CD14-positive monocyte (primary cell): ENCODE data around the gene ALDH3A2. TPM values are rescaled to one million over a fixed set of nuclear protein-coding genes. Genes with fewer than 3 reads are reported as not detected.

Source experiments
- DNase-seq, 3 donors: peaks; one replicate each; pipeline ENCODE4 v3.0.0-alpha.2; 2011 to 2022
- H2AFZ ChIP-seq: 2 replicates; pipeline ENCODE4 v1.6.0; 2012; ENCODE audit warnings: mild to moderate bottlenecking, low read depth, low read length, inconsistent platforms; ENCODE audit not compliant: insufficient read depth, poor library complexity, severe bottlenecking
- H3K27ac ChIP-seq, 2 donors: 1 replicate in 1 of 2; 2 replicates in 1 of 2; pipeline ENCODE4 v1.5.1; 2012 to 2013; ENCODE audit warnings: low read length in 2 of 2, control low read depth in 1 of 2, inconsistent platforms in 1 of 2, low read depth in 1 of 2, mild to moderate bottlenecking in 1 of 2
- H3K27me3 ChIP-seq, 2 donors: one replicate each; pipeline versions ENCODE4 v1.6.0 to v1.6.1; 2011 to 2013; ENCODE audit warnings: low read length in 2 of 2; ENCODE audit not compliant: control insufficient read depth in 2 of 2, insufficient read depth in 2 of 2
- H3K36me3 ChIP-seq, 2 donors: replicated peaks in 1 of 2; 1 replicate in 1 of 2; 2 replicates in 1 of 2; pipeline versions ENCODE4 v1.5.1 to v1.6.1; 2012 to 2013; ENCODE audit warnings: low read length in 2 of 2, control low read depth in 1 of 2, inconsistent platforms in 1 of 2, mild to moderate bottlenecking in 1 of 2; ENCODE audit not compliant: insufficient read depth in 2 of 2, control insufficient read depth in 1 of 2
- H3K4me1 ChIP-seq, 2 donors: 1 replicate in 1 of 2; 2 replicates in 1 of 2; pipeline versions ENCODE4 v1.5.1 to v1.6.1; 2012 to 2013; ENCODE audit warnings: low read length in 2 of 2, control low read depth in 1 of 2, inconsistent platforms in 1 of 2, mild to moderate bottlenecking in 1 of 2, moderate library complexity in 1 of 2; ENCODE audit not compliant: insufficient read depth in 2 of 2, control insufficient read depth in 1 of 2
- H3K4me2 ChIP-seq: replicated peaks from 2 replicates; pipeline ENCODE3; 2012; ENCODE audit warnings: low read length, moderate library complexity, mild to moderate bottlenecking; ENCODE audit not compliant: poor library complexity, severe bottlenecking; ENCODE audit errors: extremely low read depth
- H3K4me3 ChIP-seq, 3 experiments: fragments of 200-600 bp in 1 of 3; sonication (generic) in 1 of 3; replicated peaks in 1 of 3; 1 replicate in 2 of 3; 2 replicates in 1 of 3; pipeline ENCODE4 v1.5.1; 2011 to 2013; ENCODE audit warnings: low read length in 3 of 3, mild to moderate bottlenecking in 3 of 3, control low read depth in 2 of 3, low read depth in 2 of 3, inconsistent platforms in 1 of 3, moderate library complexity in 1 of 3
- H3K79me2 ChIP-seq: 2 replicates; pipeline ENCODE4 v1.6.0; 2012; ENCODE audit warnings: mild to moderate bottlenecking, control low read depth, inconsistent platforms, low read length, moderate library complexity; ENCODE audit not compliant: insufficient read depth
- H3K9ac ChIP-seq: 2 replicates; pipeline ENCODE4 v1.6.0; 2017; ENCODE audit warnings: low read length, mild to moderate bottlenecking; ENCODE audit not compliant: insufficient read depth, poor library complexity, severe bottlenecking
- H3K9me3 ChIP-seq, 2 donors: replicated peaks in 1 of 2; 1 replicate in 1 of 2; 2 replicates in 1 of 2; pipeline versions ENCODE4 v1.5.1 to v1.6.1; 2012 to 2013; ENCODE audit warnings: low read length in 2 of 2, control low read depth in 1 of 2; ENCODE audit not compliant: control insufficient read depth in 1 of 2, insufficient read depth in 1 of 2
- H4K20me1 ChIP-seq: 2 replicates; pipeline ENCODE4 v1.6.0; 2012; ENCODE audit warnings: mild to moderate bottlenecking, low read length, control low read depth, moderate library complexity; ENCODE audit not compliant: insufficient read depth
- H3K27ac Mint-ChIP-seq, 7 donors: one replicate each; pipeline ENCODE4 v1.8.0; 2020; ENCODE audit warnings: mild to moderate bottlenecking in 7 of 7, mixed read lengths in 7 of 7, moderate library complexity in 6 of 7, inconsistent platforms in 2 of 7
- H3K27me3 Mint-ChIP-seq, 3 donors: one replicate each; pipeline ENCODE4 v1.8.0; 2021 to 2022; ENCODE audit warnings: low read depth in 3 of 3, mild to moderate bottlenecking in 3 of 3, mixed read lengths in 3 of 3, moderate library complexity in 3 of 3, inconsistent platforms in 1 of 3
- H3K36me3 Mint-ChIP-seq, 2 donors: one replicate each; pipeline ENCODE4 v1.8.0; 2020; ENCODE audit warnings: mixed read lengths in 2 of 2, inconsistent platforms in 1 of 2, mild to moderate bottlenecking in 1 of 2
- H3K4me1 Mint-ChIP-seq: one replicate; pipeline ENCODE4 v1.8.0; 2020; ENCODE audit warnings: mild to moderate bottlenecking, mixed read lengths
- H3K4me3 Mint-ChIP-seq, 2 donors: one replicate each; pipeline ENCODE4 v1.8.0; 2020; ENCODE audit warnings: mild to moderate bottlenecking in 2 of 2, mixed read lengths in 2 of 2, moderate library complexity in 1 of 2
- H3K9me3 Mint-ChIP-seq, 7 donors: one replicate each; pipeline ENCODE4 v1.8.0; 2020 to 2022; ENCODE audit warnings: mixed read lengths in 7 of 7, mild to moderate bottlenecking in 6 of 7, moderate library complexity in 6 of 7, inconsistent platforms in 2 of 7
- WGBS: methylation state at CpG from one replicate; pipeline ENCODE4 v1.1.5; 2013; ENCODE audit warnings: missing lambda C conversion rate; ENCODE audit not compliant: insufficient coverage; 5-methylcytosine and 5-hydroxymethylcytosine counted together
- intact Hi-C, 2 donors: fragments of 100-400 bp; cut with micrococcal nuclease; formaldehyde crosslinking; loops; one replicate each; pipeline versions ENCODE4 v1.15.0 to v1.15.1; 2023
- polyA plus RNA-seq, 3 donors: library from polyadenylated mRNA; depleted of rRNA in 1 of 3; unstranded in 2 of 3; stranded (reverse) in 1 of 3; fragments of 300-500 nt in 2 of 3; fragments of >200 nt in 1 of 3; fragmentation: Illumina TruSeq in 2 of 3; gene quantifications; 1 replicate in 2 of 3; 2 replicates in 1 of 3; pipeline ENCODE4 v1.2.3, GENCODE V29; 2012 to 2021
- TF ChIP-seq, protein P1 (sequence below): fragments of 200-600 bp; IDR thresholded peaks from one replicate; pipeline ENCODE4 v1.8.0; 2022; ENCODE audit warnings: antibody characterized with exemption, mild to moderate bottlenecking

The ALDH3A2 gene
- polyA plus RNA-seq, 3 donors = 22.5 to 58.0 (median 50.3) TPM

DNA sequence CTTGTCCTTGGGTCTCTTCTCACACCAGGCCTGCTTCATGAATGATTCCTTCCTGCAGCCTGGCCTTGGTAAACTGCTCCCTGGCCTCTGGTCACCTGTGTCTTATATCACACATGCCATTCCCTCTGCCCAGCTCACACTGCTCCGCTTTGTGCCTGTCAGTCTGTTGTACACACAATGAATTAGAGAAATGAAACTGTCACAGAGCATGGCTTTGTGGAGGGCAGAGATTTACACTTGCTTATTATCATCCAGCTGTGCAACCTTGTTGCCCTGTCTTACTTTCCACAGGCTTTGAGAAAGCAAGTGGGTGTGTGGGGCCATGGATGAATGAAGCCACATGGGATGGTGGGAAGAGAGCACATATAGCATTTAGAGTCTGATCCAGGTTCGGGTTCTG, 22.4 kb downstream of the ALDH3A2 start:
- H3K9ac ChIP-seq = no peak overlapping the region
- DNase-seq = no peak
- no peaks in the 10 kb centered on the region for H3K4me1 Mint-ChIP-seq
- H3K36me3 ChIP-seq = peaks cover 37 to 80% of the 10 kb centered on the region in 2 donors
- H3K4me3 ChIP-seq = no peak overlapping the region
- peaks cover 58 to 68% of the 10 kb centered on the region in 2 donors for H3K36me3 Mint-ChIP-seq
- H2AFZ ChIP-seq = no peak overlapping the region
- H3K9me3 Mint-ChIP-seq = no peaks in the 10 kb centered on the region
- no peaks in the 10 kb centered on the region for H3K27me3 Mint-ChIP-seq
- peak overlapping the region in 1 of 2 donors; percentile 10 for H3K27ac ChIP-seq
- TF ChIP-seq, protein P1, sequence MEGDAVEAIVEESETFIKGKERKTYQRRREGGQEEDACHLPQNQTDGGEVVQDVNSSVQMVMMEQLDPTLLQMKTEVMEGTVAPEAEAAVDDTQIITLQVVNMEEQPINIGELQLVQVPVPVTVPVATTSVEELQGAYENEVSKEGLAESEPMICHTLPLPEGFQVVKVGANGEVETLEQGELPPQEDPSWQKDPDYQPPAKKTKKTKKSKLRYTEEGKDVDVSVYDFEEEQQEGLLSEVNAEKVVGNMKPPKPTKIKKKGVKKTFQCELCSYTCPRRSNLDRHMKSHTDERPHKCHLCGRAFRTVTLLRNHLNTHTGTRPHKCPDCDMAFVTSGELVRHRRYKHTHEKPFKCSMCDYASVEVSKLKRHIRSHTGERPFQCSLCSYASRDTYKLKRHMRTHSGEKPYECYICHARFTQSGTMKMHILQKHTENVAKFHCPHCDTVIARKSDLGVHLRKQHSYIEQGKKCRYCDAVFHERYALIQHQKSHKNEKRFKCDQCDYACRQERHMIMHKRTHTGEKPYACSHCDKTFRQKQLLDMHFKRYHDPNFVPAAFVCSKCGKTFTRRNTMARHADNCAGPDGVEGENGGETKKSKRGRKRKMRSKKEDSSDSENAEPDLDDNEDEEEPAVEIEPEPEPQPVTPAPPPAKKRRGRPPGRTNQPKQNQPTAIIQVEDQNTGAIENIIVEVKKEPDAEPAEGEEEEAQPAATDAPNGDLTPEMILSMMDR = no peak
- H4K20me1 ChIP-seq = no peaks in the 10 kb centered on the region
- no peaks in the 10 kb centered on the region for H3K79me2 ChIP-seq
- intact Hi-C loops = no loop called here
- 100% methylated on average over 1 of the region's 2 CpGs for WGBS
- no peak overlapping the region for H3K4me2 ChIP-seq
- no peaks in the 10 kb centered on the region for H3K9me3 ChIP-seq
- no peaks in the 10 kb centered on the region for H3K4me1 ChIP-seq
- H3K4me3 Mint-ChIP-seq = no peak overlapping the region
- peak overlapping the region in 1 of 7 donors; percentile 54 for H3K27ac Mint-ChIP-seq
- H3K27me3 ChIP-seq = no peaks in the 10 kb centered on the region

DNA sequence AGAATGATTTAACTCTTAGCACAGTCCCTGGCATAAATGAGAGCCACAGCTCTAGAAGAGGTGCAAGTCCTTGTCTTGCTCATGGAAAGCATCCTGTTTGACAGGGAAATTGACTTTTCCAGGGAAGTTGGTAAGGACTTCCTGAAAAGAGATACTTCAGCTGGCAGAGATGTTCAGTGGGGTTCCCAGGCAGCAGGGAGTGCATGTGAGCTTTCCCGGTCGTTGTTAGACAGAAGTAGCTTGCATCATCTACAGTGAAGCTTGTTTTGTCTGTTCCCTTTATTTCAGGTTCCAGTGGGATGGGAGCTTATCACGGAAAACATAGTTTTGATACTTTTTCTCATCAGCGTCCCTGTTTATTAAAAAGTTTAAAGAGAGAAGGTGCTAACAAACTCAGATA, 22.9 kb downstream of the ALDH3A2 start:
- DNase-seq = no peak
- no peaks in the 10 kb centered on the region for H3K4me1 Mint-ChIP-seq
- Histone ChIP-seq H3K9ac (no peak overlapping the region), H3K9me3 (no peaks in the 10 kb centered on the region), H3K4me3 (no peak overlapping the region), H3K79me2 (no peaks in the 10 kb centered on the region), H3K36me3 (peaks cover 39 to 80% of the 10 kb centered on the region in 2 donors), H3K27ac (peak overlapping the region in 1 of 2 donors; percentile 10), H4K20me1 (no peaks in the 10 kb centered on the region), H3K27me3 (no peaks in the 10 kb centered on the region), H3K4me1 (no peaks in the 10 kb centered on the region), H3K4me2 (no peak overlapping the region), H2AFZ (no peak overlapping the region)
- H3K4me3 Mint-ChIP-seq = no peak overlapping the region
- TF ChIP-seq, protein P1 = no peak
- intact Hi-C loops = no loop called here
- WGBS = 91% methylated on average over 2 of the region's 4 CpGs
- H3K27me3 Mint-ChIP-seq = no peaks in the 10 kb centered on the region
- no peaks in the 10 kb centered on the region for H3K9me3 Mint-ChIP-seq
- H3K36me3 Mint-ChIP-seq = peaks cover 57 to 67% of the 10 kb centered on the region in 2 donors
- H3K27ac Mint-ChIP-seq = peak overlapping the region in 1 of 7 donors; percentile 35
